Renal cortex interstitium (tissue), 15 donors: ENCODE data around the gene TMEM38B. TPM values are rescaled to one million over a fixed set of nuclear protein-coding genes. Genes with fewer than 3 reads are reported as not detected.

Experiments
- DNase-seq, 11 donors: peaks; one replicate each; pipeline ENCODE4 v3.0.0-alpha.2; 2013; ENCODE audit warnings: low read depth in 9 of 11, low spot score in 4 of 11; ENCODE audit errors: extremely low read depth in 1 of 11
- long read RNA-seq, 16 experiments: transcript quantifications; one replicate each; lab custom pipeline, GENCODE V29; 2026
- polyA plus RNA-seq, 3 donors: library from polyadenylated mRNA; unstranded; fragments of 120-200 nt; gene quantifications; one replicate each; pipeline ENCODE4 v1.2.1, GENCODE V29; 2013; ENCODE audit not compliant: insufficient read length in 3 of 3

TMEM38B gene, protein sequence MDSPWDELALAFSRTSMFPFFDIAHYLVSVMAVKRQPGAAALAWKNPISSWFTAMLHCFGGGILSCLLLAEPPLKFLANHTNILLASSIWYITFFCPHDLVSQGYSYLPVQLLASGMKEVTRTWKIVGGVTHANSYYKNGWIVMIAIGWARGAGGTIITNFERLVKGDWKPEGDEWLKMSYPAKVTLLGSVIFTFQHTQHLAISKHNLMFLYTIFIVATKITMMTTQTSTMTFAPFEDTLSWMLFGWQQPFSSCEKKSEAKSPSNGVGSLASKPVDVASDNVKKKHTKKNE
- 10 to 100 TPM; 38.4 to 47.0 (median 43.5) TPM for polyA plus RNA-seq
- long read RNA-seq, donor 1, transcript TMEM38B-202 (6 exons, 3,525 nt): major isoform, 7 of 12 reads
- long read RNA-seq, donor 1, partial matches to known transcripts: 5 of 12 reads
- long read RNA-seq, donor 1, other reads (novel, unspliced or antisense): 0 of 12 reads
- long read RNA-seq, donor 2, transcript TMEM38B-202 (6 exons, 3,525 nt): major isoform, 6 of 11 reads
- long read RNA-seq, donor 2, partial matches to known transcripts: 5 of 11 reads
- long read RNA-seq, donor 2, other reads (novel, unspliced or antisense): 0 of 11 reads
- long read RNA-seq, donor 3, transcript TMEM38B-202 (6 exons, 3,525 nt): major isoform, 17 of 17 reads
- long read RNA-seq, donor 3, partial matches to known transcripts: 0 of 17 reads
- long read RNA-seq, donor 3, other reads (novel, unspliced or antisense): 0 of 17 reads
- long read RNA-seq, donor 4, transcript TMEM38B-202 (6 exons, 3,525 nt): major isoform, 11 of 11 reads
- long read RNA-seq, donor 4, partial matches to known transcripts: 0 of 11 reads
- long read RNA-seq, donor 4, other reads (novel, unspliced or antisense): 0 of 11 reads
- long read RNA-seq, donor 5: 0 reads
- long read RNA-seq, donor 6, transcript TMEM38B-202 (6 exons, 3,525 nt): major isoform, 8 of 8 reads
- long read RNA-seq, donor 6, partial matches to known transcripts: 0 of 8 reads
- long read RNA-seq, donor 6, other reads (novel, unspliced or antisense): 0 of 8 reads
- long read RNA-seq, donor 7, transcript TMEM38B-202 (6 exons, 3,525 nt): major isoform, 18 of 26 reads
- long read RNA-seq, donor 7, partial matches to known transcripts: 8 of 26 reads
- long read RNA-seq, donor 7, other reads (novel, unspliced or antisense): 0 of 26 reads
- long read RNA-seq, donor 8, transcript TMEM38B-202 (6 exons, 3,525 nt): major isoform, 17 of 17 reads
- long read RNA-seq, donor 8, partial matches to known transcripts: 0 of 17 reads
- long read RNA-seq, donor 8, other reads (novel, unspliced or antisense): 0 of 17 reads
- long read RNA-seq, donor 9, transcript TMEM38B-202 (6 exons, 3,525 nt): major isoform, 10 of 16 reads
- long read RNA-seq, donor 9, partial matches to known transcripts: 6 of 16 reads
- long read RNA-seq, donor 9, other reads (novel, unspliced or antisense): 0 of 16 reads
- long read RNA-seq, donor 10, transcript TMEM38B-202 (6 exons, 3,525 nt): major isoform, 15 of 23 reads
- long read RNA-seq, donor 10, partial matches to known transcripts: 8 of 23 reads
- long read RNA-seq, donor 10, other reads (novel, unspliced or antisense): 0 of 23 reads
- long read RNA-seq, donor 11, transcript TMEM38B-202 (6 exons, 3,525 nt): major isoform, 9 of 9 reads
- long read RNA-seq, donor 11, partial matches to known transcripts: 0 of 9 reads
- long read RNA-seq, donor 11, other reads (novel, unspliced or antisense): 0 of 9 reads
- long read RNA-seq, donor 12, partial matches to known transcripts: 0 of 3 reads
- long read RNA-seq, donor 12, other reads (novel, unspliced or antisense): 0 of 3 reads
- long read RNA-seq, donor 13: 0 reads
- long read RNA-seq, donor 14, transcript TMEM38B-202 (6 exons, 3,525 nt): major isoform, 20 of 20 reads
- long read RNA-seq, donor 14, partial matches to known transcripts: 0 of 20 reads
- long read RNA-seq, donor 14, other reads (novel, unspliced or antisense): 0 of 20 reads
- long read RNA-seq, donor 15, partial matches to known transcripts: 0 of 4 reads
- long read RNA-seq, donor 15, other reads (novel, unspliced or antisense): 0 of 4 reads
- long read RNA-seq, donor 16, transcript TMEM38B-202 (6 exons, 3,525 nt): major isoform, 47 of 53 reads
- long read RNA-seq, donor 16, partial matches to known transcripts: 6 of 53 reads
- long read RNA-seq, donor 16, other reads (novel, unspliced or antisense): 0 of 53 reads

DNA sequence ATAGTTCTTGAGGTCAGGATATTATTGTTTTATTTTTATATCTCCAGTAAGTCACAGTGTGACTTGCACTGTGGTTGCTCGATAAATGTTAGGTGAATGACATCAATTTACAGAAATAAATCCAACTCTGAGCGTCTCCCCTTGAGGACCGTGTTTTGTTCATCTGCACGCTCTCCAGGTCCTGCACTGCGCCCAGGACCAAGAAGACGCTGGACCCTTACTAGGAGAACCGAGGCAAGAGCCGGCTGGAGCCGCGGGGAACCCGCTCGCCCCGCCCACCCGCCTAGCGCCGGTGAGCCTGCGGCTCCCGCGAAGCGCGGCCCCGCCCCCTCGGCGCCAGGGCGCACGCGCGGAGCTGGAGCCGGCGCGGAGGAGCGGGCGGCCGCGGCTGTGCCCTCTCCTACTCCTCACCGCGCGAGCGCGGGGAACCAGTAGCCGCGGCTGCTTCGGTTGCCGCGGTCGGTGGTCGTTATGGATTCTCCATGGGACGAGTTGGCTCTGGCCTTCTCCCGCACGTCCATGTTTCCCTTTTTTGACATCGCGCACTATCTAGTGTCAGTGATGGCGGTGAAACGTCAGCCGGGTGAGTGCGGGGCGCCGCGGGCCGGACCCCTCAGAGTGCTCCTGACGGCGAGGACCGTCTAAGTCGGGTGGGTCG, at the start of gene TMEM38B:
Gene TMEM38B (plus strand): TSS at position 352 of the 658 bp plus-strand sequence. CDS start 120 bp downstream, at position 472.
- DNase-seq: peak in 9 of 11 donors; percentile 75 to 80 (median 78)

DNA sequence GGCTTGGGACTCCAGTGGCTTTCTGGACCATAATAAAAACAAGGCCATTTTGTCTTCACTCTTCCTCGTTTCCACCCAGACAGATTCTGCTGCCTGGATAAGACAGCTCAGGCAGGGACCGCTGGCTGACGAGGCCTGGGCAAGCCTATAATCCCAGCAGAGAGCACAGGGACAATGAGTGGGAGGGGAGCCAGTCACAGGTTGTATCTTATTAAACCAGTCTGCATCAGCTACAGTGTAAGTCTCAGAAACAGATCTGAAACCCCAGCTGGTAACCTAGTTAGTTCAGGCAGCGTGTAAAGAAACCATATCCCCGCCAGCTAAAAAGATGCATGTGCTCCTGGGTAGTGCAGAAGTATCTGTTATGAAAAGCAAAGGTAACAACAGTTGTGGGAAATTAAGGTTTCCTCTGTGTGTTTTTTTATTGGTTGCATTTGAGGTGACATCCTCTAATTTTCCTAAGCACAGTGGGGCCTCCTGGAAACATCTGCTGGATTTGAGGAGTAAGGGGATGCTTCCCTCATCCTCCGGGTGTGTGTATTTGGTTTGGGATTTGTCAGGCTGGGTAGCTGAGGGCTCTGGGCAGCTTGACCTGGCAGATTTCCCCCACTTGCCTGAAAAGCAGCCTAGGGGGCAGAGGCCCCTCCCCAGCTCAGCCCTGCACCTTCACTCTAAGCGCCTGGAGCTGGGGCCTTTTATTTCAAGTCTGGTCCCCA, 47.3 kb upstream of the TMEM38B start:
- DNase-seq: no peak

DNA sequence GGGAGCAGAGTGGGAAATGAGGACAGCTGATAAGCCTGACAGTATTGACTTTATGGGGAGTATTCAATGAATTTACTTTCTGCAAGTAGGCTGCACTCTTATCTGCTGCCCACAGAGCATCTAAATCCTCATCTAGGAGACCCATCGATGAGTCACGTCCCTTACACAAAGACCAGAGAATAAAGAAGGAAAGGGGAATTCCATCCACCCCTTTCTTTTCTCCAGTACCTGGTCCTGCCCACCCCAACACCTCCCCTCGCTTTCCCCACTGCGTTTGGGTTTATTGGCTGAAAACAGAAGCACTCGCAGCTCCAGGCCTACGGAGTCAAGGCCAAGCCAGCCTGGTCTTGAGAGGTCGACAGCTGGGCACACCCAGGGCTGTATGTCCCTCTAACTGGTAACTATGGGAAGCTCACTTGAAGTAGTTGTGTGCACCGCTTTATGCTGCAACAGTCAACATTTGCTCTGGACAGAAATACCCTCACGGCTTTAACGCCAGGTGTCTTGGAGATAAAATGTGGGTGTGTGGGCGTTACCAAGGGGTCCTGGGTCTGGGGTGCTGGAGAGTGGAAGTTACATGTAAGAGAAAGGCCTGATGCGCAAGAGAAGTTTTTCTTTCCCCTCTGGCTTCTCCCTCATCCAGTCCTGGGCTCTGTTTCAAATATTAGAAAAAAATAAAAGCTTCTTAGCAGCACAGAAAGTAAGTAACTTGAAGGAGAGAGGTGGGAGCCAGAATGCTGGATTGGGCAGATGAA, 46.6 kb upstream of the TMEM38B start:
- DNase-seq: no peak

DNA sequence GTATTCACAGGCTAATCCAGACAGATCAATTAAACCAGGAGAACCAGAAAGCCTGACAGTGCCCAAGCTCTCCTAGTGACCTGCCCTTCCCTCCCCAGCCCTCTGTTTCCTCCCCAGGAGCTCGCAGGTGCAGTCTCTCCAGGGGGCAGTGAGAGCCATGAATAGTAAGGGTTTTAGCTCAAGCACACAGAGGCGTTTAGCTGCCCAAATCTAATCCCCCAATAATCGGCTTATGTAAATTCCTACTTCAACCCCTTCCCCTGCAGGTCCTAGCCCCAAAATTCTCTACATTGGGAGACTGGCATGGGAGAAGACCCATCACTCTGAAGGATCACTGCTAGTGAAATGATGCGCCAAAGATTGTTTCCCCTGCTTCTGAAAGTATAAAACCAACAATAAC, 42.5 kb upstream of the TMEM38B start:
- no peak for DNase-seq

DNA sequence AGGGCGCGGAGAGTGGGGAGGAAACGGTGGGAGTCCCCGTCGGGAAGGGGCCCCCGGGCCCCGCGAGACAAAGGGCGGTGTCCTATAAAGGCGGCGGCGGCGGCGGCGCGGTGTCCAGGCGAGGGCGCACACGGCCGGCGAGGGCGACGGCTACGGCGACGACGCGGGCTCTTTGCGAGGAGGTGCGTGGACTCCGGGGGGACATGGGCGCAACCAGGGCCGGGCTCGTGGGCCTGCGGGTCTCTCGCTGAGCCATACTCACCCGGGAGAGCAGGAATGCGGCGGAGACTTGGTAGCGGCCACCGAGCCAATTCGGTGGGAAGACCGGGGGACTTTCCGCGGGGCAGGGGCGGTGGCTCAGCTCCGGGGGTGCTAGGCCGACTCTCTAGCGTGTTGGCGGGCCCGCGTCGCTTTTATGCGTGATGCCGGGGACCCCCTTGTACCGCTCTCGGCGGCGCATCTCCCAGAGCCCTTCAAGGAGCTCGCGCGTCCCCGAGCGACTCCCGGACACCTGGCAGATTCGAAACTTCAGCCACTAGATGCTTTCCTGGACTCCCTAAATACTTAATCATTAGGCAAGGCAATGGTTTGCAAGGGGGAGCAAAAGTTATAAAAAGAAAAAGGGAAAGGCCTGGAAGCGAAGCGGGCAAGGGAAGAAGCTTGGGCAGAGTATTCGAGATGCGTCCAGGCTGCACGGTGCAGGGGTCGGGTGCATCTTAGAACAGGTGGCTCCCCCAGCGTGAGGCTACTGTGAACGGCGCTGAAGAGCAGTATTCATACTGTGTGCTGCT, 38.0 kb upstream of the TMEM38B start:
- DNase-seq: peak in 5 of 11 donors; percentile 20 to 33 (median 25)

DNA sequence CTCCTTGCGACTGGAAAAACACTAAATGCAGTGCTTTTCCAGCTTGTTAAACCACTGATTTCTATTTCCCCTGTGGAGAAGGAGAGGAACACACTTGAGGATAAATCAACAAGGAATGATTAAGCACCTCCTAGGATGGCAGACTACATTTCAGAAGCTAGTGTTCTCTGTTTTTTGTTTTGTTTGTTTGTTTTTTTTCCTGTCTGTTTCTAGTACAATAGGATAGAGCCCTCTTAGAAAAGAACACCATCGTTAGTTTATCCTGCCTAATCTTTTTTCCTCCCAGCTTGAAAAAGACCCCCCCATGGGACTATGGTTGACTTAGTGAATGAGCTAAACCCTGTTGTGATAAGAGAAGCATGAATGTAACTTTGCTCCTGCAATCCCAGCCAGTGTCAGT, 36.0 kb upstream of the TMEM38B start:
- DNase-seq: no peak

DNA sequence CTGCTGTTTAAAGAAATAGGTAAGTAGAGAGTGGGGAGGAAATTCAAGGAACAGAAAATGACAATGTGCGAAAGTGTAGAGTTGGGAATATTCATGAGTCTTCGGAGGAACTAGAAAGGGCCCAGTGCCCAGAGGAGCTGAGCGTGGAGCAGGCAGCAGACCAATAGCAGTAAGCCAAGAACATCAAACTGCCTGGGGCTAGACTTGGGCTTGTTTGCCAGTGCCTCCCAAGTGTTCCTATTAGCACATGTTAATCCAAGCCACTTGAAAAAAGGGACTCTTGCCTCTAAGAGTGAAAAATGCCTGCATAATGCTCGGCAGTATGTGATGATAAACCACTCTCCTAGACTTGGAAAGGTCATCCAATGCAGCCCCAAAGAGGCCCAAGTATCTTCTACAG, 33.3 kb upstream of the TMEM38B start:
- no peak for DNase-seq

DNA sequence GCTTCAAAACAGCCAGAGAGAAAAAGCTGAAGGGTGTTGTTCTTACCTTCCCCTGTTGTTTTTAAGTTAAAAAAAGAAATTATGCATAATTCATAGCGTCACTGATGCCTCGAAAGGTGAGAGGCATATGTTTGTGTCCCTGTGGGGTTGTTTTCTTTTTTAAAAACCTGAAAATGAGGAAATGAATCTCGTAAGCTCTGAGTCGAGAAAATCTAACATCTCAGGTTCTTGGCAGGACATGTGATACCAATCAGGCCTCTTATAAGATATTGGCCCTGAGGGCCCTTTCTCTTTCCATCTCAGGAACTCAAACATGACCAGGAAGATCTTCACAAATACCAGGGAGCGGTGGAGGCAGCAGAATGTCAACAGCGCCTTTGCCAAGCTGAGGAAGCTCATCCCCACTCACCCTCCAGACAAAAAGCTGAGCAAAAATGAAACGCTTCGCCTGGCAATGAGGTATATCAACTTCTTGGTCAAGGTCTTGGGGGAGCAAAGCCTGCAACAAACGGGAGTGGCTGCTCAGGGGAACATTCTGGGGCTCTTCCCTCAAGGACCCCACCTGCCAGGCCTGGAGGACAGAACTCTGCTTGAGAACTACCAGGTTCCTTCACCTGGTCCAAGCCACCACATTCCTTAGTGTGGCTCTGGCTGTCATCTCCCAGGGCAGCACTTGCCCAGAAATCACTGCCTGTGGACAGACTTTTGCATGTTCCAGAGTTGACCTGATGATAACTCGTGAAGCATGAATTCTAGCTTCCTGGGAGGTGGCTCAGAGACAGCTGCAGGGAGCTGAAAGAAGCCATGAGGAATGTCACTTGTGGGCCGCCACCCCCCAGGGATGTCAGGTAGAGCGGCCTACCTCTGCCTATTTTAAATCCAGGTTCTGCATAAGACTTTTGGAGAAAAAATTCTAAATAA, 31.9 kb upstream of the TMEM38B start, which contains the start of gene TAL2:
Gene TAL2 (plus strand): TSS at position 274 of the 921 bp plus-strand sequence. CDS start 40 bp downstream, at position 314.
- DNase-seq: no peak

DNA sequence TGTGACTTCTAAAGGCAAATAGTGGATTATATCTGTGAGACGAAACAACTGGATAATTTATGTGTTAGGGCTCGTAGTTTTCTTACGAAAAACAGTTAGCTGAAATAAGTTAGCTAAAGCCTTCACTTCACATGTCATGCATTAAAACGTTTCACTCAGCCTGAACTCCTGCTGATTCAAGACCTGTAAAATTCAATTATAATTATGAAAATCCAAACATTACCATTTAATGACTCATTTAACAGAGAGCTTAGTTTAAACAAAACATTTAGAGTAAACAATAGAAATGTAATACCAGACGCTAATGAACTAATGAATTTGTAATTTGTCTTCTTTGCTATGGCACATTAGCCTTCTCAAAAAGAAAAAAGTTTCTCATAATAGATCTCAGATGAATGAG, 30.4 kb upstream of the TMEM38B start:
- DNase-seq: no peak

DNA sequence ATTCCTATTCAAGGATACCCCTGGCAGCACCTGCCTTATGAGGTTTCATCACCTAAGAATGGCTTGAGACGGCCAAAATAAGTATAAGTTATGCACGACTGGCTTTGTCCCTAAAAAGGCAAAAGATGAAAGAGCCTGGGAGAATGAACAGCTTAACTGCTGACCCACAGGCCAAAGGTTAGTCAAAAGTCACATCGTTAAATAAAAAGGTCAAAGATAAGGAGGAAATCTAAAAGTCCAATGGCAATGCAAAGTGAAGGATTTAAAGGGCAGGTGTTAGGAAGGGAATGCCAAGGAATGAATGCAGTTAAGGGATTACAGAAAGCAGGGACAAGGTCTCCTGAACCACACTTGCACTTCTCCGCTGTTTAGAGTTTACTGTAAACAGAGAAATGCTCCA, 26.5 kb upstream of the TMEM38B start:
- DNase-seq: no peak

DNA sequence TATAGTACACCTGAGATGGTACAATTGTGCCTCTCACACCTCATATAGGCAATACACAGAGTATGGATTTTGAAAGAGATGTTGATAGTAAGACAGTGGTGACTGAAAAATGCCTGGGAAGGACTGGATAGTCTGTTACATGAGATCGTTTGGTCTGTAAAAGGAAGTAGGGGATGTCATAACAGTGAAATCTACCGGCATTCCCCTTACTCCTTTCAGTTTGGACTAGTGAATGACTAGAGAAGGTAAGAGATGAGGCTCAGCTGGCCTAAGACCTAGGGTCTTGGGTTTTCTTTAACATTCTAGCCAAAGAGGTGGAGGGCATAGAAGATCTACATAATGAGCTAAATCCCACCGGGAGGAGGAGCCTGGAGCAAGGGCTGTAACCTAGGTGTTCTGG, 24.0 kb upstream of the TMEM38B start:
- no peak for DNase-seq

DNA sequence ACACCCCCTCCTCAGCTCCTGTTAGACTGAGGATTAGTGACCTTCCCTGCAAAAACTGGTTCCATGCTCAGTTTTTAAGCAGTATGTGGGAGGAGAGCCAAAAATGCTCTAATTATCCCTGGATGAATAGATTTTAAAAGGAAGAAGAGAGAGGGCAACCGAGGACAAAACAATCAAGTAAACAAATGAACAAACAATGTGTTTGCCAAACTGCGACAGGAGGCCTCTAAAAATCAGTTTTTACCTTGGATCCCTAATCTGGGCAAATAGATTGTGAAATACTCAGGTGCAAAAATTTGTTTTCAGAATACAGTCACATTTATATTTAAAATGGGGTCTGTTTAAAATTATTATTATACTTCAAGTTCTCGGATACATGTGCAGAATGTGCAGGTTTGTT, 23.6 kb upstream of the TMEM38B start:
- DNase-seq: no peak

DNA sequence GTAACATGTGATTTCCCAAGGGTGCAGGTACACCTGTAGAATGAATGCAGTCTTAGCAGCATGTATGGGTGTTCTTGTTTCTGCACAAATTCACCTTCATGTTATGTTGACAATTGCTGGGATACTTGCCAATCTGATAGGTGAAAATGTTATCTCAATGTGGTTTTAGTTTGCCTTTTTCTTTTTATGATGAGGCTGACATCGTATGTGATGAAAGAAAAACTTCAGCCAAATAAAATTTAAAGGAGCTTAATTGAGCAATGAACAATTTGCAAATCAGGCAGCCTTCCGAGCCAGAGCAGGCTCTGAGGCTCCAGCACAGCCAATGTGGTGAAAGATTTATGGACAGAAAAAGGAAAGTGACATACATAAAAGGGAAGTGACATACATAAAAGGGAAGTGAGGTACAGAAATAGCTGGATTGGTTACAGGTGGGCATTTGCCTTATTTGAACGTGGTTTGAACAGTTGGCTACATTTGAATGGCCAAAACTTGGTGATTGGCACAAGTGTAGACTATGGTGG, 21.6 kb upstream of the TMEM38B start:
- DNase-seq: no peak
